ENCODE data around the gene SPPL2A.
A peak's percentile ranks its signal among the peaks of the same experiment; 100 is the strongest.

SPPL2A gene

DNA sequence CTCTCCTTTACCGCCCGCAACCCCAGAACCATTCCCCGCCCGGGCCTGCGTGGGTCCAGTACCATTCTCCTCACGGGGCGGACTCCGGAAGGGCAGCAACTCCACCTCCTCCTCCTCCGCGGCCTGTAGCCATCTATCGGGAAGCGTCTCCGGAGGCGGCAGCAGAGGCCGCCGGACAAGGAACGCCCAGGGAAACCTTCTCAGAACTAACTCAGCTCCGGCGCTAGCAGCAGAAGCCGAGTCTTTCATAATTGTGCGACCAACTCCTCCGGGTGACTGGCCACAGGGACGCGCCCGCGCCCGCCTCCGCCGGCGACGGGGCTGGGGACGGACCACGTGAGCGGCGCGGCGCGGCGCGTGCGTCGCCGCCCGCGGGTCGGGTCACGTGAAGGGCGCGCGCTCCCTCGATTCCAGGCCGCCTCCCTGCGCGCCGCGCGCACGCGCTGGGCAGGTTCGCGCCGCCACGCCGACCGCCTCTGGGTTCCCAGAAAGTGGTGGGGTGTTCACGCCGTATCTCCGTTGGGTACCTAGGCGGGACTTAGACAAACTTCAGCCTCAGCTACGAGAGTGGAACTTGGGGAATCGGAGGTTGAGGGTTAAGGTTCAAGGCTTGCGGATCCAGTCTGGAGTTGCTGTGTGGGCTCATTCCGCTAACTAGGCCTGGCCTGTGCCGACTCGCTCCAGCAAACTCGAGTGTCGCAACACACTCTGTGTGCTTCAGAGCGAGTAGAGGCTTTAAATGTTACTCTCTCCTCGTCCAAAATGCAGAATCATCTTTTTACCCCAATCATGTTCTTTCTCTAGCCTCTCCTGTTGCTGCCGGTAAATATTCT lies 78.8 kb downstream of the SPPL2A start, which contains the start of gene TRPM7:
TRPM7 (minus strand) TSS at position 329 of the 833 bp plus-strand sequence; CDS start at position 65, 264 bp downstream.
- DNase-seq (ENCODE audit: low spot score): peak; percentile 89

DNA sequence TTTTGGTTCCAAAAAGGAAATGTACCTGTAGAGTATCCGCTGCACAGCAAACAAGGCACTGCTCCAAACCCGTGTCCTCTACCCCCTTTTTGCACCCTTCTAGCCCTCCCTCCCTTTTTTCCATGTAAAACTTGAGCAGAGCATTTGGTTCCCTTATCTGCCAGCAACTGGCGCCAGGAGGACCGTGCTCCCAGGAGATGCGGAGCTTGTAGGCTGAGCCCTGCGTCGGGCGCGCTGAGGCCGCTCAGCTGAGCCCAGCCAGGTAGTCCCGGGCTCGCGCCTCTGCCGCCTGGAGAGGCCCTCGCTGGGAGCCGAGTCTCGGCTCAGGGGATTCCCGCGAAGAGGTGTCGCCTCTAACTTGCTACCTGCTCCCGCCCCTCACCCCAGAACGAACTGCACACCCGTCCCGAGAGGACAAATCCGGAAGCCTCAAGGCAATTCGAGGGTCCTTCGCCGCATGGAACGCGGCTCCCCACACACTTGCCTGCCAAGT lies 79.5 kb downstream of the SPPL2A start:
- DNase-seq (ENCODE audit: low spot score): peak; percentile 25

DNA sequence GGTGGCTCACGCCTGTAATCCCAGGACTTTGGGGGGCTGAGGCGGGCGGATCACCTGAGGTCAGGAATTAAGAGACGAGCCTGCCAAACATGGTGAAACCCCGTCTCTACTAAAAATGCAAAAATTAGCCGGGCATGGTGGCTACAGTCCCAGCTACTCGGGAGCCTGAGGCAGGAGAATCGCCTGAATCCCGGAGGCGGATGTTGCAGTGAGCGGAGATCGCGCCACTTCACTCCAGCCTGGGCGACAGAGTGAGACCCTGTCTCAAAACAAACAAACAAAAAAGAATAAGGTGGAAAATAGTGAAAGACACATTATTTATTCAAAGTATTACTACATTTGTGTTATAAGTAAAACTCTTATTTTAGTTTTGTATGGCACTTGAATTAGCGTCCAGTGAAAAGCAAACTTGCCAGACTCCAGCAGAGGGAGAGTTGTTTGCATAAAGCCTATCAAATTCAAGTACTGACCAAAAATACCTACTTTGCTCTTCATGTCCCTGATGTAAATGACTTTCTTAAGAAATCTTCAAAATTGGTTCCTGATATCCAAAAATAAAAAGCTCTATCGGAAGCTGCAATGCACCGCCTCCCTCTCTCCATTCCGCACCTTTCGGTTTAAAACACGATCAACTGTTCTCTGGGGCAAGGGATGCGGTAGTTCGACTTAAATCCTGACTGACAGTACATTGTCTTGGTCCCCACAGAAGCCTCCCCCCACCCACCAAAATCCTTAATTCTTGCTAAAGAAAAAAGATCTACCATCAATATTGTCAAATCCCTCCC lies 80.1 kb downstream of the SPPL2A start:
- no peak for DNase-seq (ENCODE audit: low spot score)

DNA sequence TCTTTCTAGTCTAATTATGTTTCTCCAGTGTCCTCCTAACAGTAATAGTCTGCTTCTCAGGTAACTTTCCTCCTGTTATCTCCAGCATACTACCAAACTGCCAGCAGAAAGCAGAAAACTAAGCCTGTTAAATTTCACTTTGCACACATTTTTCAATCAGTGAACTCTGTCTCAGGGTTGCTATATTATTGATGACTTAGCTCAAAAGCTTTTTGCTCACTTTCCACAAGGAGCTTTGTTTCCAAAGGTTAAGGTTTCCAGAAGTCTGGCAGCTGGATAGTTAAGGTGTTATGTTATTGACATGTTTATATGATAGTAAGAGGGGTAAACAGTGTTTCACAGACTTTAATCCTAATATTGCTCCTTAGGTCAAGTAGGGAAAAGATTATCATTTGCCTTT lies 84.0 kb downstream of the SPPL2A start:
- DNase-seq (ENCODE audit: low spot score): no peak

DNA sequence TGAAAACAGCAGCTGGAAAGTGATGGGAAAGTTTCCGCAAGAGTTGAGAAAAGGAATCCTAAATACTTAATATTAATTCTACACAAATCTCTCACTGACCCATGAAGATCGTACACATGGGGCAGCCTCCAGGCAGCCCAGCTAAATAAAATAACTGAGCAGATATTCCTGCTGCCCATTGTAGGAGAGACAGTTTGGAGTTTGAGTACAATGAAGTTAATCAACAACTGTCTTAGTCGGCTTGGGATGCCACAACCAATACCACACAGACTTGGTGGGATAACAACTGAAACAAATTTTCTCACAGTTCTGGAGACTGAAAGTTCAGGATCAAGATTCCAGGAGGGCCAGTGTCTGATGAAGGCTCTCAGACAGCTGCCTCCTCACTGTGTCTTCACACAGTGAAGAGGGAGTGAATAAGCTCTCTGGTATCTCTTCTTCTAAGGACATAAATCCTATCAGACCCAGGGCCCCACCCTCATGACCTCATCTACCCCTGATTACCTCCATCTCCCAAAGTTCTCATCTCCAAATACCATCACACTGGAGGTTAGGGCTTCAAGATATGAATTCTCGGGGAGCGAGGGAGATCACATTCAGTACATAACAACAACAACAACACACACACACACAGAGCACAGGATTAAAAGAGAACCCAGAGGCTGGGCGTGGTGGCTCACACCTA lies 88.6 kb downstream of the SPPL2A start:
- DNase-seq (ENCODE audit: low spot score): no peak

DNA sequence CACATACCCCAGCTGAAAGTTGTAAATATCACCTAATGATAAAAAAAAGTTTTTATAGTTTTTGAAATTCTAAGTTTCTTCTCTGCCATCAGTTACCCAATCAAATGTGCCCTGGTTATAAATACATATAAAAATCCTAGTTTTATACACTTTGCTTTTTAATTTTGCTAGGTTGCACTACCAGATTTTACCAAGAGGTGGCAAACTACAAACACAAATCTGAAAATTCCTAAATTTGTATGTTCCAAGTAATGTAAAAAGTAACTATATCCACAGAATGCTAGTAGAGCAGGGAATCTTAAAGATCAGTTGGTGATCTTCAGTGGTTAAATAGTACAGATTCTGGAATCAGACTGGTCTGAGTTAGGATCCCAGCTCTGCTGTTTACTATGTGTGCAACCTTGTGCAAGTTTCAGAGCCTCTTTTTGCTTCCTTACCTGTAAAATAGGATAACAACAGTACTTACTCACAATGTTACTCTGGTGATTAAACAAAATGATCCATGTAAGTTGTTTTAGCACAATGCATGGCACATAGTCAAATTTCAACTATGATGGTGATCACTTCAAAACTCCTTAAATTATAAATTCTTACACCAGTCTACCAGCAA lies 89.9 kb downstream of the SPPL2A start:
- no peak for DNase-seq (ENCODE audit: low spot score)

DNA sequence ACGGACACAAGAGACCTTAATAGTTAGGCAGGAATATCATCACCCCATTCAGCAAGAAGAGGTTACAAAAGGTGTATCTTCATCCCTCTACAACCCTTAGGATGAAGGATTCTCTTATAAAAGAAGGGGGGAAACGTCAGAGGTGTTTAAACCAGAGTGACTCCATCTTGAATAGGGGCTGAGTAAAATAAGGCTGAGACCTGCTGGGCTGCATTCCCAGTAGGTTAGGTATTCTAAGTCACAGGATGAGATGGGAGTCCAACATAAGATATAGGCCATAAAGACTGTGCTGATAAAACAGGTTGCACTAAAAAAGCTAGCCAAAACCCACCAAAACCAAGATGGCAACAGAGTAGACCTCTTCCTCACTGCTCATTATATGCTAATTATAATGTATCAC lies 95.4 kb downstream of the SPPL2A start:
- DNase-seq (ENCODE audit: low spot score): no peak

DNA sequence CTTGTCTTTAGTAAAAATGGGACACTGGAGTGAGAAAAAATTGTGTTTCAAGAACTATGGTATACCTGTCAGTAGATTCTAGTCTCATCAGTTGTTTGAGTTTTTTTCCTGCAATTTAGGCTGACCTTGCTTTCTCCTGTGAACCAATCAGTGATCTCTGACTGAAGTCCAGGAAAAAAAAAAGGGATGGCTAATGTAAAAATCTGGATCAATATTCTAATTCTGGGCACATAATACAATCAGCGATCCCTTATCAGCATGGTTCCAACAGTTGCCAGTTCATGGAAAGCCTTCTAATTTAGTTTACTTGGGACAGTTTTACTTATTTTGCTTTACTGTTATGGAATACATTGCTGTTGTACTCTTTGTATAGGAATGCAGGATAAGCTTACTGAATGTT lies 95.9 kb downstream of the SPPL2A start:
- DNase-seq (ENCODE audit: low spot score): no peak

DNA sequence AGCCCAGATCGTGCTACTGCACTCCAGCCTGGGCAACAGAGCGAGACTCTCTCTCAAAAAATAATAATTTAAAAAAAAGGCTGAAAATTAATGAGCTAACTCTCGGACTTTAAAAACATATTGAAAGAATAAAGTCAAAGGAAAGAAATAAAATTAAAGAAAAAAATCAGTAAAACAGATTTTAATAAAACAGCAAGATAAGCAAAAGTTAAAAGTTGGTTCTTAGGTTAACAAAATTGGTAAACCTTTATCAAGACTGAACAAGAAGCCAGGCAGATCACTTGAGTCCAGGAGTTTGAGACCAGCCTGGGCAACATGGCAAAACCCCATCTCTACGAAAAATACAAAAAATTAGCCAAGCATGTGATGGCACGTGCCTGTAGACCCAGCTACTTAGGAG lies 99.6 kb downstream of the SPPL2A start:
- DNase-seq (ENCODE audit: low spot score): no peak

DNA sequence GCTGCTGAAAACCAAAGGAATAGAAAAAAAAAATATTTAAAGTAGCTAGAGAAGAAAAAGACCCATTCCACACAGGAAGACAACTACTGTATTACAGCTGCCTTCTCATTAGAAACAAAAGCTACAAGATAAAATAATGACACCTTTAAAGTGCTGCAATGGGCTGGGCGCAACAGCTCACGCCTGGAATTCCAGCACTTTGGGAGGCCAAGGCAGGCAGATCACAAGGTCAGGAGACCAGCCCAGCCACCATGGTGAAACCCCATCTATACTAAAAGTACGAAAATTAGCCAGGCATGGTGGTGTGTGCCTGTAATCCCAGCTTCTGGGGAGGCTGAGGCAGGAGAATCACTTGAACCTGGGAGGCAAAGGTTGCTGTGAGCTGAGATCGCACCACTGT lies 110.0 kb downstream of the SPPL2A start:
- no peak for DNase-seq (ENCODE audit: low spot score)

DNA sequence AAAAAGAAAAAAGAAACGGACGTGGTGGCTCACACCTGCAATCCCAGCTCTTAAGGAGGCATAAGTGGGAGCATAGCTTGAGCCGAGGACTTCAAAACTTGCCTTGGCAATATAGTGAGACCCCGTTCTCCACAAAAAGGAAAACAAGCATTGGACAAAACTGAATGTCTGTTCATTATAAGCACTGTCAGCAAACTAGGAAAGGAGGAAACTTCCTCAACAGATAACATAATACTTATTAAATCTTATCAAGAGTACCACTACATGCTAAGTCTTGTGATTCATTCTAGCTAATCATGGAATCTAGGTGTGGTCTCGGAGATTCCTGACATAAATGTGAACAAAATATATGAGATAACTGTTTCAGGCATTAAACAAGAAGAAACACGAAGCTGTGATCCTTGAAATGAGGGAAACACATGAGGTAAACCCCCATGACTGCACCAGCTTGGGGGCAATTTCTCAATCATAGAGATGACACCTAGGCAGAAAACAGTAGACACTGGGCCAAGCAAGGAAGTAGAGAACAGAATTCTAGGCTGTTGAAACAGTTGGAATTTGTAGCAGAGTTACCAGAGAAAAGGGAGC lies 112.3 kb downstream of the SPPL2A start:
- DNase-seq (ENCODE audit: low spot score): no peak

DNA sequence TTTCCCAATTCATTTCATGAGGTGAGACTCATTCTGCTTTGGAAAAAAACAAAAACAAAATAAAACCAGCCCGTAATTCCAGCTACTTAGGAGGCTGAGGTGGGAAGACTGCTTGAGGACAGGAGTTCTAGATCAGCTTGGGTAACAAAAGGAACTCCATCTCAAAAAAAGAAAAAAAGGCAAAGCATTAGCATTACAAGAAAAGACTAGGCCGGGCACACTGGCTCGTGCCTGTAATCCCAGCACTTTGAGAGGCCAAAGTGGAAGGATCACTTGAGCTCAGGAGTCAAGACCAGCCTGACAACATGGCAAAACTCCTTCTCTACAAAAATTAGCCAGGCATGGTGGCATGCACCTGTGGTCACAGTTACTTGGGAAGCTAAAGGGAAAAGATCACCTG lies 112.8 kb downstream of the SPPL2A start:
- no peak for DNase-seq (ENCODE audit: low spot score)

Measured in hepatic stellate cell (primary cell).